ENCODE results near the gene YEATS4. TPM values are rescaled to one million over a fixed set of nuclear protein-coding genes. Genes with fewer than 3 reads are reported as not detected.

Gene YEATS4
- total and polyA plus RNA-seq, 9 donors, result 5.7 to 26.0 (median 12.5) TPM

DNA sequence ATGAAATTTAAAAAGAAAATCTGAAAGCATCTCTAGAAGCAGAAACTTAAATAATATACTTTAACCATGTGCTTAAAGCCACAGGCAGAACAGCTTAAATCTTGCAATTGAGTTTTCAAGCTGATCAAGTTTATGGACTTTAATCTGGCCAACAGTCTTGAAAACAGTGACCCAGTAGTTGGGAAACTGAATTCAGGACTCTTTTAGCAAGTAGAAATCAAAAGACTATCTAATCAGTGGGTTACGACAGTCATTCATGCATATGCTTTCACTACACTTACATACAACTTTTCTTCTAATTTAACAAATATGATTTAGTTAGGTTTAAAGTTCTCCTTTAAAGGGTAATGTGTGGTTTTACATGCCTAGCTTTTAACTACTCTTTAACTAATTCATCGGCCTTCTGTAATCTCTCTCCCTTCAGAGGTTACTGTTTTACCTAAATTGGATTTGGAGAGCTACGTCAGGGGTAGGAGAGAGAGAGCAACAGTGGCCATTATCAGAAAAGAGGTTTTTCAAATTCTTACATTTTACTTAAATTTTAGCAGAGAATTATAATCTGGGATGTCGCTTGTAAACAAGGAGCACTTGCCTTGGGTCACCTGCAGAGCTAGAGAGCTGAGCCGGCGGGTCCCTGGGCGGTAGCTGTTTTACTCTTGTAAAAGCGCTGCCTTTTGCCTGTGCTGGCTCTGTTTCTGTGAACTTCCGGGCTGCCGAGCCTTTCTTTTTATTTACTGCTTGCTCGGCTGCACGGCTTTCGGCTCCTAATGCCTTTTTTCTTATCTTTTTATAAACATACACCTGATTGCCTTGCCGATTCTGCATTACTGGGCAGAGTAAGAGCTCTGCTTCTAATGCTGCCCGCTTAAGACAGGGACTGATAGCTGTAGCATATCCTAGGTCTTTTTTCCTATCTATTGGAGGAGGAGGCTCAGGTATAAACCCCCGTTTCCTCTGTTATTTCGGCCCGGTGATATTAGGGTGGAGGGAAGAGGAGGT, 28.8 kb upstream of the YEATS4 start:
- Histone ChIP-seq H3K36me3 (no peaks in the 10 kb centered on the region), H3K4me3 (peak overlapping the region; percentile 32), H3K9me3 (no peaks in the 10 kb centered on the region), H3K4me1 (ENCODE audit: insufficient read depth) (no peaks in the 10 kb centered on the region), H3K27me3 (no peaks in the 10 kb centered on the region), H3K27ac (no peak overlapping the region)
- intact Hi-C loops (cut with DNase I), result no loop called here
- TF ChIP-seq, protein P1, sequence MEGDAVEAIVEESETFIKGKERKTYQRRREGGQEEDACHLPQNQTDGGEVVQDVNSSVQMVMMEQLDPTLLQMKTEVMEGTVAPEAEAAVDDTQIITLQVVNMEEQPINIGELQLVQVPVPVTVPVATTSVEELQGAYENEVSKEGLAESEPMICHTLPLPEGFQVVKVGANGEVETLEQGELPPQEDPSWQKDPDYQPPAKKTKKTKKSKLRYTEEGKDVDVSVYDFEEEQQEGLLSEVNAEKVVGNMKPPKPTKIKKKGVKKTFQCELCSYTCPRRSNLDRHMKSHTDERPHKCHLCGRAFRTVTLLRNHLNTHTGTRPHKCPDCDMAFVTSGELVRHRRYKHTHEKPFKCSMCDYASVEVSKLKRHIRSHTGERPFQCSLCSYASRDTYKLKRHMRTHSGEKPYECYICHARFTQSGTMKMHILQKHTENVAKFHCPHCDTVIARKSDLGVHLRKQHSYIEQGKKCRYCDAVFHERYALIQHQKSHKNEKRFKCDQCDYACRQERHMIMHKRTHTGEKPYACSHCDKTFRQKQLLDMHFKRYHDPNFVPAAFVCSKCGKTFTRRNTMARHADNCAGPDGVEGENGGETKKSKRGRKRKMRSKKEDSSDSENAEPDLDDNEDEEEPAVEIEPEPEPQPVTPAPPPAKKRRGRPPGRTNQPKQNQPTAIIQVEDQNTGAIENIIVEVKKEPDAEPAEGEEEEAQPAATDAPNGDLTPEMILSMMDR (IDR thresholded peaks at IDR 0.05), result no peak
- no peak for TF ChIP-seq EP300 (IDR thresholded peaks at IDR 0.05)
- TF ChIP-seq POLR2A (IDR thresholded peaks at IDR 0.05), result no peak
- DNase-seq, result peak in 4 of 5 donors; percentile 12 to 38 (median 26)
- WGBS, 3 donors, result 5 to 7% (median 7%) methylated on average over 18 of the region's 18 CpGs

DNA sequence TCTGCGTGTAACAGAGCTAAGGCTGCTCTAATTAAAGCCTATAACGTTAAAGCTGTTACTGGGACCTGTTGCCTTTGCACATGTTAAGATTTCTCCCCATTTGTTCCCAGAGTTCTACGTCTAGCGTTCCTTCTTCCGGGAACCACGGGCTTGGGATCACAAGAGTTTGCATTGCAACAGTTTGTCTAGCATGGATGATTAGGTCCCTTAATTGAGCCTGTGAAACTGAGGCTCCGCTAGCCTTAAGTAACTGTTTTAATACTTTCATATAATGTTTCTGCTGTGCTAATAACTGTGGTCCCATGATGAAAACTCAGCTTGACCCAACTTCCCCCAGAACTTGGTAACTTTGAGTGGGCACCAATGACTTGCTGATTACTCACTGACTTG, 28.0 kb upstream of the YEATS4 start:
- DNase-seq, result no peak
- no peaks in the 10 kb centered on the region for H3K27me3 ChIP-seq
- H3K36me3 ChIP-seq, result no peaks in the 10 kb centered on the region
- 11 to 15% (median 11%) methylated on average over 7 of the region's 7 CpGs for WGBS, 3 donors
- no peaks in the 10 kb centered on the region for H3K4me1 ChIP-seq (ENCODE audit: insufficient read depth)
- peak overlapping the region; percentile 32 for H3K4me3 ChIP-seq
- no peak overlapping the region for H3K27ac ChIP-seq
- no peak for TF ChIP-seq EP300 (IDR thresholded peaks at IDR 0.05)
- TF ChIP-seq, protein P1 (IDR thresholded peaks at IDR 0.05), result no peak
- TF ChIP-seq POLR2A (IDR thresholded peaks at IDR 0.05), result no peak
- intact Hi-C loops (cut with DNase I), result no loop called here
- no peaks in the 10 kb centered on the region for H3K9me3 ChIP-seq

DNA sequence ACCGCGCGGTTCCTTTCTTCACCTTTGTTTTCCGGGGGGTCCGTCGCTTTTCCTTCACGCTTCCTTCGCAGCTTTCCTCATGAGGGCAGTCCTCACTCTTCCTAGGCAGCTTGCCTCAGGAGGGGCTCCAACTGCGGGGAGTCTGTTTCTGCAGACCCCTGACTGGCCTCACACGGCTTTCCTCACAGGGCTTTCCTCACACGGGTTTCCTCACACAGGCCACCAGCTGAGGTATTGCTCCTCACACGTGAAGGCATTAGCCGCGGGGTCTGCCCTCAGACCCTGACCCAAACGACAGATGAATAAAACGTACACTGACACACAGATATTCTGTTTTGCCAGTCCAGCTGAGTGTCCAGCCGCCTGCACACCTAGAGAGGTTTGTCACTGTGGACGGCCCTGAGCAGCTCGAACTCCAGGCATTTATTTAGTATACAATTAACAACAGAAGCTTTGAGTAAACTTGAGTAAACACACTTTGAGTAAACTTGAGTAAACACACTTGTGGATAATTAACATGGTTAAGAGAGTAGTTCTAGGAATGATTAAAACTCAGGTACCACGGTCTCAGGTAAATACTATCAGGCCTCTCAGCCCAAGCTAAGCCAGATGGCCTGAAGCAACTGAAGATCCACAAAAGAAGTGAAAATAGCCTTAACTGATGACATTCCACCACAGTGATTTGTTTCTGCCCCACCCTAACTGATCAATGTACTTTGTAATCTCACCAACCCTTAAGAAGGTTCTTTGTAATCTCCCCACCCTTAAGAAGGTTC, 27.4 kb upstream of the YEATS4 start:
- no peaks in the 10 kb centered on the region for H3K27me3 ChIP-seq
- no peak overlapping the region for H3K4me3 ChIP-seq
- no peak for DNase-seq
- no peaks in the 10 kb centered on the region for H3K36me3 ChIP-seq
- H3K4me1 ChIP-seq (ENCODE audit: insufficient read depth), result no peaks in the 10 kb centered on the region
- TF ChIP-seq EP300 (IDR thresholded peaks at IDR 0.05) (no peak), POLR2A (IDR thresholded peaks at IDR 0.05) (no peak)
- TF ChIP-seq, protein P1 (IDR thresholded peaks at IDR 0.05), result no peak
- H3K27ac ChIP-seq, result no peak overlapping the region
- 64 to 73% (median 68%) methylated on average over 20 of the region's 20 CpGs for WGBS, 3 donors
- H3K9me3 ChIP-seq, result no peaks in the 10 kb centered on the region
- intact Hi-C loops (cut with DNase I), result no loop called here

DNA sequence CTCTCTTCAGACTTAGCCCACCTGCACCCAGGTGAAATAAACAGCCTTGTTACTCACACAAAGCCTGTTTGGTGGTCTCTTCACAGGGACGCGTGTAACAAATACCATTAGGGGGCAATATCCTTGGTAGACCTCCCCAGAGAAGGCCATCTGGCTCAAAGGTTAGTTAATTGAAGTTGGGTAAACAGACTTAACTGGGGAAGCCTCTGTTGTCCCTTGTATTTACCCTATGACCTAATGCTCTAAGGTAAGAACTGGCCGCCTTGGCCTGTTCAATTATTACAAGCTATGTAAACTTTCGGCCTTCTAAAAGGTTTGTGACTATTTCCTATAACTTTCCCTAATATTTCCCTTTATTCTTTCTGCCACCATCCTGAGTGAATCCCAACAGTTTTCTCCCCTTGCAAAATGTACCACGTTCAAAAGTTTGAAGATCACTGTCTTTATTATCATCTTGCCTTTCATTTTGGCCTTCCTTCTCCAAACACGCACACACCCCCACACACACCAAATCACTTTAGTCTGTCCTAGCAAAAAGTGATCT, 26.7 kb upstream of the YEATS4 start:
- intact Hi-C loops (cut with DNase I), result no loop called here
- Histone ChIP-seq H3K27me3 (no peaks in the 10 kb centered on the region), H3K4me3 (no peak overlapping the region), H3K27ac (no peak overlapping the region), H3K36me3 (no peaks in the 10 kb centered on the region), H3K9me3 (no peaks in the 10 kb centered on the region), H3K4me1 (ENCODE audit: insufficient read depth) (no peaks in the 10 kb centered on the region)
- WGBS, 3 donors, result 81% methylated on average over 6 of the region's 6 CpGs
- no peak for TF ChIP-seq POLR2A (IDR thresholded peaks at IDR 0.05)
- DNase-seq, result no peak
